ENCODE measurements around the gene EXOC6B. TPM values are rescaled to one million over a fixed set of nuclear protein-coding genes. Genes with fewer than 3 reads are reported as not detected.

The EXOC6B gene
- total and polyA plus RNA-seq, 10 of the 15 experiments (the other 5 are each of a cell fraction or from before 2014, with no cell fraction given), result 0.23 to 2.2 (median 1.2) TPM

DNA sequence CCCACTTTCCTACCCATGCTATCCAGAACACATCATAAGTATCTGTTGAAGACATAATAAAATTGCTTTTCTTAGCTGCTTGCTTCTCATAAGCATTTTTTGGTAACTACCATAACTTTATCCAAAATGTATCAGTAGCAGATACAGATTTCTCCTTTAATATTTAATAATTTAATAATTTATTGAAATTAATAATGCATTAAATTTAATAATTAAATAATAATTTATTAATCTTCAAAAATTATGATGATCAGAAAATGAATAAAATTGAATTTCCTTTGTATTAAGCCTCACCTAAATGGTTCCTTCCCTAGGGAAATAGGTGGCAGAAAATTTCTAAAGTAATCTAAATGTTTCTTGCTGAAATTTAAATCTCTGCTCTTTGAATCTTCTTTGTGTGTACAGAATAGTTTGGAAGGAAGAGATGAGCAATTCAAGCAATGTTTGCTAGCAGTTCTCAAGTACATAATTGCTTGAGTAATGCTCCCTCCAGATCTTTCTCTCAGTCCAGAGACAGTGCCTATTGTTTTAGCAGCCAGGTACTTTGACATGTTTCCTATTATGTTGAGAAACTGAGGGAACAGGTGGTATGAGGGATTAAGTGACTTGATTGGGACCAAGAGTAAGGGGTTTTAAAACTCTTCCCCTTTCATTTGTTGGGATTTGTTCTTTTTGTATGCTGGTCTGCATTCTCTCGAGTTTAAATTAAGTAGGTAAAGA, 555.1 kb downstream of the EXOC6B start:
- no TSS peak for BruUV-seq (replicated peaks)
- no peak overlapping the region for H3K27ac ChIP-seq (ENCODE audit: control insufficient read depth, insufficient read depth)
- no peaks in the 10 kb centered on the region for H3K4me1 ChIP-seq (ENCODE audit: control insufficient read depth, insufficient read depth, low read length)
- in situ Hi-C loops (cut with MboI) (no loop called here), intact Hi-C loops (cut with micrococcal nuclease; ENCODE audit: unreplicated experiment) (no loop called here)
- H3K9me3 ChIP-seq (replicated peaks; ENCODE audit: control insufficient read depth, insufficient read depth, low read length), result no peaks in the 10 kb centered on the region
- DNase-seq (ENCODE audit: low read depth, low spot score) (no peak), FAIRE-seq (no peak), ATAC-seq (no peak)
- WGBS (ENCODE audit: insufficient coverage, insufficient replicate concordance, low lambda C conversion rate, missing lambda C conversion rate), result 0% methylated on average over 1 of the region's 1 CpG
- no peak overlapping the region for H3K4me3 ChIP-seq
- H3K9ac ChIP-seq (ENCODE audit: control insufficient read depth, insufficient read depth, low read length), result no peak overlapping the region
- RAD21 ChIA-PET (ENCODE audit: unreplicated experiment), result no interaction called here
- no peak overlapping the region for H3K4me2 ChIP-seq (ENCODE audit: control insufficient read depth, insufficient read depth)
- H2AFZ ChIP-seq (ENCODE audit: control insufficient read depth, low read depth, low read length), result no peak overlapping the region
- SMC1A ChIA-PET (ENCODE audit: uncharacterized antibody, unreplicated experiment), result no interaction called here
- no peaks in the 10 kb centered on the region for H3K79me2 ChIP-seq (ENCODE audit: control insufficient read depth, insufficient read depth, low read length)
- H3K36me3 ChIP-seq (ENCODE audit: control insufficient read depth in 2 of 2, insufficient read depth in 2 of 2, low read length in 1 of 2), result no peaks in the 10 kb centered on the region
- POLR2A ChIA-PET, result no interaction called here
- no peaks in the 10 kb centered on the region for H4K20me1 ChIP-seq (ENCODE audit: control insufficient read depth, insufficient read depth)
- CTCF ChIA-PET, result no interaction called here
- H3K27me3 ChIP-seq (replicated peaks in 1 of 2; ENCODE audit: control insufficient read depth in 2 of 2, insufficient read depth in 2 of 2, low read length in 1 of 2), result no peaks in the 10 kb centered on the region
- TF ChIP-seq, protein P1, sequence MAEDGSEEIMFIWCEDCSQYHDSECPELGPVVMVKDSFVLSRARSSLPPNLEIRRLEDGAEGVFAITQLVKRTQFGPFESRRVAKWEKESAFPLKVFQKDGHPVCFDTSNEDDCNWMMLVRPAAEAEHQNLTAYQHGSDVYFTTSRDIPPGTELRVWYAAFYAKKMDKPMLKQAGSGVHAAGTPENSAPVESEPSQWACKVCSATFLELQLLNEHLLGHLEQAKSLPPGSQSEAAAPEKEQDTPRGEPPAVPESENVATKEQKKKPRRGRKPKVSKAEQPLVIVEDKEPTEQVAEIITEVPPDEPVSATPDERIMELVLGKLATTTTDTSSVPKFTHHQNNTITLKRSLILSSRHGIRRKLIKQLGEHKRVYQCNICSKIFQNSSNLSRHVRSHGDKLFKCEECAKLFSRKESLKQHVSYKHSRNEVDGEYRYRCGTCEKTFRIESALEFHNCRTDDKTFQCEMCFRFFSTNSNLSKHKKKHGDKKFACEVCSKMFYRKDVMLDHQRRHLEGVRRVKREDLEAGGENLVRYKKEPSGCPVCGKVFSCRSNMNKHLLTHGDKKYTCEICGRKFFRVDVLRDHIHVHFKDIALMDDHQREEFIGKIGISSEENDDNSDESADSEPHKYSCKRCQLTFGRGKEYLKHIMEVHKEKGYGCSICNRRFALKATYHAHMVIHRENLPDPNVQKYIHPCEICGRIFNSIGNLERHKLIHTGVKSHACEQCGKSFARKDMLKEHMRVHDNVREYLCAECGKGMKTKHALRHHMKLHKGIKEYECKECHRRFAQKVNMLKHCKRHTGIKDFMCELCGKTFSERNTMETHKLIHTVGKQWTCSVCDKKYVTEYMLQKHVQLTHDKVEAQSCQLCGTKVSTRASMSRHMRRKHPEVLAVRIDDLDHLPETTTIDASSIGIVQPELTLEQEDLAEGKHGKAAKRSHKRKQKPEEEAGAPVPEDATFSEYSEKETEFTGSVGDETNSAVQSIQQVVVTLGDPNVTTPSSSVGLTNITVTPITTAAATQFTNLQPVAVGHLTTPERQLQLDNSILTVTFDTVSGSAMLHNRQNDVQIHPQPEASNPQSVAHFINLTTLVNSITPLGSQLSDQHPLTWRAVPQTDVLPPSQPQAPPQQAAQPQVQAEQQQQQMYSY (CRISPR knock-in tag; IDR thresholded peaks at IDR 0.05), result no peak
- TF ChIP-seq PAX8 (IDR thresholded peaks at IDR 0.05) (no peak), STAT1 (conservative IDR thresholded peaks at IDR 0.05) (no peak), KLF5 (IDR thresholded peaks at IDR 0.05; ENCODE audit: partially characterized antibody) (no peak), FOXM1 (IDR thresholded peaks at IDR 0.05; ENCODE audit: low read depth, low read length) (no peak), NFYB (IDR thresholded peaks at IDR 0.05; ENCODE audit: insufficient read depth, low read depth, low read length) (no peak), MXI1 (IDR thresholded peaks at IDR 0.05; ENCODE audit: low read depth, low read length) (no peak), POLR2AphosphoS5 (IDR thresholded peaks at IDR 0.05; ENCODE audit: low read length) (no peak)
- TF ChIP-seq, protein P2, sequence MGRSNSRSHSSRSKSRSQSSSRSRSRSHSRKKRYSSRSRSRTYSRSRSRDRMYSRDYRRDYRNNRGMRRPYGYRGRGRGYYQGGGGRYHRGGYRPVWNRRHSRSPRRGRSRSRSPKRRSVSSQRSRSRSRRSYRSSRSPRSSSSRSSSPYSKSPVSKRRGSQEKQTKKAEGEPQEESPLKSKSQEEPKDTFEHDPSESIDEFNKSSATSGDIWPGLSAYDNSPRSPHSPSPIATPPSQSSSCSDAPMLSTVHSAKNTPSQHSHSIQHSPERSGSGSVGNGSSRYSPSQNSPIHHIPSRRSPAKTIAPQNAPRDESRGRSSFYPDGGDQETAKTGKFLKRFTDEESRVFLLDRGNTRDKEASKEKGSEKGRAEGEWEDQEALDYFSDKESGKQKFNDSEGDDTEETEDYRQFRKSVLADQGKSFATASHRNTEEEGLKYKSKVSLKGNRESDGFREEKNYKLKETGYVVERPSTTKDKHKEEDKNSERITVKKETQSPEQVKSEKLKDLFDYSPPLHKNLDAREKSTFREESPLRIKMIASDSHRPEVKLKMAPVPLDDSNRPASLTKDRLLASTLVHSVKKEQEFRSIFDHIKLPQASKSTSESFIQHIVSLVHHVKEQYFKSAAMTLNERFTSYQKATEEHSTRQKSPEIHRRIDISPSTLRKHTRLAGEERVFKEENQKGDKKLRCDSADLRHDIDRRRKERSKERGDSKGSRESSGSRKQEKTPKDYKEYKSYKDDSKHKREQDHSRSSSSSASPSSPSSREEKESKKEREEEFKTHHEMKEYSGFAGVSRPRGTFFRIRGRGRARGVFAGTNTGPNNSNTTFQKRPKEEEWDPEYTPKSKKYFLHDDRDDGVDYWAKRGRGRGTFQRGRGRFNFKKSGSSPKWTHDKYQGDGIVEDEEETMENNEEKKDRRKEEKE (IDR thresholded peaks at IDR 0.05), result no peak
- TF ChIP-seq, protein P3, sequence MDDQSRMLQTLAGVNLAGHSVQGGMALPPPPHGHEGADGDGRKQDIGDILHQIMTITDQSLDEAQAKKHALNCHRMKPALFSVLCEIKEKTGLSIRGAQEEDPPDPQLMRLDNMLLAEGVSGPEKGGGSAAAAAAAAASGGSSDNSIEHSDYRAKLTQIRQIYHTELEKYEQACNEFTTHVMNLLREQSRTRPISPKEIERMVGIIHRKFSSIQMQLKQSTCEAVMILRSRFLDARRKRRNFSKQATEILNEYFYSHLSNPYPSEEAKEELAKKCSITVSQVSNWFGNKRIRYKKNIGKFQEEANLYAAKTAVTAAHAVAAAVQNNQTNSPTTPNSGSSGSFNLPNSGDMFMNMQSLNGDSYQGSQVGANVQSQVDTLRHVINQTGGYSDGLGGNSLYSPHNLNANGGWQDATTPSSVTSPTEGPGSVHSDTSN (IDR thresholded peaks at IDR 0.05; ENCODE audit: insufficient replicate concordance, low read depth, low read length), result no peak
- TF ChIP-seq, protein P4, sequence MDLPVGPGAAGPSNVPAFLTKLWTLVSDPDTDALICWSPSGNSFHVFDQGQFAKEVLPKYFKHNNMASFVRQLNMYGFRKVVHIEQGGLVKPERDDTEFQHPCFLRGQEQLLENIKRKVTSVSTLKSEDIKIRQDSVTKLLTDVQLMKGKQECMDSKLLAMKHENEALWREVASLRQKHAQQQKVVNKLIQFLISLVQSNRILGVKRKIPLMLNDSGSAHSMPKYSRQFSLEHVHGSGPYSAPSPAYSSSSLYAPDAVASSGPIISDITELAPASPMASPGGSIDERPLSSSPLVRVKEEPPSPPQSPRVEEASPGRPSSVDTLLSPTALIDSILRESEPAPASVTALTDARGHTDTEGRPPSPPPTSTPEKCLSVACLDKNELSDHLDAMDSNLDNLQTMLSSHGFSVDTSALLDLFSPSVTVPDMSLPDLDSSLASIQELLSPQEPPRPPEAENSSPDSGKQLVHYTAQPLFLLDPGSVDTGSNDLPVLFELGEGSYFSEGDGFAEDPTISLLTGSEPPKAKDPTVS (IDR thresholded peaks at IDR 0.05; ENCODE audit: low read depth, low read length), result no peak

Data from GM12878 (cell line).